ES-I3 (cell line): Measurements from ENCODE around the gene HYAL1.
"Not testable (repeated sequence)": the region's sequence is repeated elsewhere in the genome, so short reads cannot be mapped to it uniquely, and the experiment has no call there.

ENCODE experiments used
- H3K36me3 ChIP-seq: 2 replicates; pipeline ENCODE4 v1.6.1; 2013; ENCODE audit warnings: mild to moderate bottlenecking, low read length, control low read depth, moderate library complexity; ENCODE audit not compliant: insufficient read depth
- H3K4me1 ChIP-seq: 2 replicates; pipeline ENCODE4 v1.6.1; 2013; ENCODE audit warnings: mild to moderate bottlenecking, control low read depth, low read length; ENCODE audit not compliant: insufficient read depth
- H3K9ac ChIP-seq: 2 replicates; pipeline ENCODE4 v1.6.1; 2013; ENCODE audit warnings: low read depth, mild to moderate bottlenecking, low read length, moderate library complexity
- H3K9me3 ChIP-seq: 2 replicates; pipeline ENCODE4 v1.6.1; 2013; ENCODE audit warnings: mild to moderate bottlenecking, low read length, moderate library complexity; ENCODE audit not compliant: control insufficient read depth, insufficient read depth

HYAL1 gene

DNA sequence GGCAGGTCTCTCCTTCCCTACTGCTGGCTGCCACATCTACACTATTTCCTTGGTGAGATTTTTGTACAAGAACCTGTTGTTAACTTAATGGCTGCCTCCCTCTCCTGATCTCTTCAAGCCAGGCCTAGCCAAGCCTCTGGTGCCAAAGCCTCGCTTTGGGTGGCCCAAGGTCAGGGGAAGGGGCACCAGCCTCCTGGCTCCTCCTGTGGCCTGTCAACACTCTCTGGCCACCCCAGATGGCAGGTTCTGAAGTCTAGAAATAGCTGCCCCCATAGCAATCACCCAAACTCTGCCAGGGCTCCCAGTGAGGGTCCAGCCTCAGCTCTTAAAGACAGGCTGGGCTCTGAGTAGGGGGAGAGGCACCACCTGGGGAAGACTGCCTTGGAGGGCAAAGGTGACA is 16.1 kb downstream of the HYAL1 start:
- H3K4me1 ChIP-seq: peaks cover 4% of the 10 kb centered on the region; the same call in 1 of the 2 replicates
- H3K36me3 ChIP-seq: peaks cover 12% of the 10 kb centered on the region; the same call in 1 of the 2 replicates
- H3K9me3 ChIP-seq: no peaks in the 10 kb centered on the region
- H3K9ac ChIP-seq: no peak overlapping the region

DNA sequence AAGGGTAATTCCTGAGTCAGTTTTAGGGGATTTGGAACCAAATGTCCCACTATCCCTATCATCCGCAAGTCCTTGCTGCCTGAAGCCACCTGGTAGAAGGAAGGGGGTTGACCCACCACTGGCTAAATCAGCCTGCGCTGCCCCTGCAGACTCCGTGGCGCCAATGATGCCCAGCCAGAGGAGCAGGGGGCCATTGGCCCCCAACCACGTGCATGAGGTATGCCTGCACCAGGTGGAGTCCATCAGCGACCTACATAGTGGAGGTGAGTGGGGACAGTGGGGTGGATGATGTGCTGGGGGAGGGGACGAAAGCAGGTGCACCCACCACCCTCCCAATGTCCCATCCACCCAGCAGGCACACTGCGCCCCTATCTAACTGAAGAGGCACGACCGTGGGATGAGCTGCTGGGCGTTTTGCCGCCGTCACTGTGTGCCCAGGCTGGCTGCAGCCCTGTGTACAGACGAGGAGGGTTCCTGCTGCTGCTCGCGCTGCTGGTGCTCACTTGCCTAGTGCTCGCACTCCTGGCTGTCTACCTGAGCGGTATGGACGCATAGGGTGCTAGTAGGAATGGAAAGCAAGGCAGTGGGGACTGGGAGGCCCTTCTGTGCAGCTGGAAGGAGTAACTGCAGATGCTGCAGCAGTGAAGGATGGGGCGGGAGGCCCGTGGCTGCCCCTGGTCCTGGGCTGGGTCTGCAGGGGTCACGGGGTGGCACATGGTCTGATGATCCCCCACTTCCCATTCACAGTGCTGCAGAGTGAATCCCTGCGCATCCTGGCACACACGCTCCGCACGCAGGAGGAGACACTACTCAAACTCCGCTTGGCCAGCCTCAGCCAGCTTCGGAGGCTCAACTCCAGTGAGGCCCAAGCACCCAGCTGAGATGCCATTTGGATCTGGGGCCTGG is 16.8 kb downstream of the HYAL1 start:
- no peaks in the 10 kb centered on the region for H3K9me3 ChIP-seq
- peaks cover 4% of the 10 kb centered on the region; the same call in 1 of the 2 replicates for H3K4me1 ChIP-seq
- no peak overlapping the region for H3K9ac ChIP-seq
- peaks cover 12% of the 10 kb centered on the region; the same call in 1 of the 2 replicates for H3K36me3 ChIP-seq

- H3K36me3 ChIP-seq, H3K4me1 ChIP-seq, H3K9me3 ChIP-seq, H3K9ac ChIP-seq: not testable (repeated sequence)
These were observed 19.3 kb downstream of the HYAL1 start for GRCh38 chr3:50284121-50284520.

GRCh38 chr3:50279255-50280016 is 23.9 kb downstream of the HYAL1 start:
- no peak overlapping the region for H3K9ac ChIP-seq
- no peaks in the 10 kb centered on the region for H3K36me3 ChIP-seq

DNA sequence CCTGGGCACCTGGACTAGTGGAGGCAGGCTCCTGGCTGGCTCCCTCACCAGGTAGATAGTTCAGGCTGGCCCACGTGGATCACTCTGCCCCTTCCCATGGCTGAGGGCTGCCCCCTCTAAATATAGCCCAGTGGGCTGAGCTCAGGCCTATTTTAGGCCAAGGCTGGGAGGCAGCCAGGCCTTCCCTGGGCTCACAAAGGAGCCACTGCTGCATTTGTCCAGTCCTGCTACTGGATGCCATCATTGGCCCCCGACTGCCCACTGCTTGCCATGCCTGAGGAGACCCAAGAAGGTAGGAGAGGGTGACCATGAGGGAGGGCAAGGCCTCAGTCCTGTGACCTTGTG is 24.5 kb downstream of the HYAL1 start, which contains the start of gene LSMEM2:
Gene LSMEM2, plus strand, starts transcription at position 208 of the 345 bp plus-strand sequence. Its CDS starts 27 bp downstream, at position 235.
- Histone ChIP-seq H3K4me1 (peaks cover 3% of the 10 kb centered on the region; the same call in 1 of the 2 replicates), H3K9me3 (no peaks in the 10 kb centered on the region)

More at GRCh38 chr3:50279255-50280016, 23.9 kb downstream of the HYAL1 start:
- Histone ChIP-seq H3K9me3 (no peaks in the 10 kb centered on the region), H3K4me1 (peaks cover 2% of the 10 kb centered on the region; the same call in 1 of the 2 replicates)

GRCh38 chr3:50278123-50278879 is 25.1 kb downstream of the HYAL1 start:
- Histone ChIP-seq H3K36me3 (no peaks in the 10 kb centered on the region), H3K4me1 (peaks cover 3% of the 10 kb centered on the region; the same call in 1 of the 2 replicates), H3K9me3 (no peaks in the 10 kb centered on the region), H3K9ac (no peak overlapping the region)

More for the DNA sequence above, 24.5 kb downstream of the HYAL1 start, which contains the start of gene LSMEM2:
- H3K36me3 ChIP-seq: no peaks in the 10 kb centered on the region
- no peak within 1 kb of the TSS for H3K9ac ChIP-seq

DNA sequence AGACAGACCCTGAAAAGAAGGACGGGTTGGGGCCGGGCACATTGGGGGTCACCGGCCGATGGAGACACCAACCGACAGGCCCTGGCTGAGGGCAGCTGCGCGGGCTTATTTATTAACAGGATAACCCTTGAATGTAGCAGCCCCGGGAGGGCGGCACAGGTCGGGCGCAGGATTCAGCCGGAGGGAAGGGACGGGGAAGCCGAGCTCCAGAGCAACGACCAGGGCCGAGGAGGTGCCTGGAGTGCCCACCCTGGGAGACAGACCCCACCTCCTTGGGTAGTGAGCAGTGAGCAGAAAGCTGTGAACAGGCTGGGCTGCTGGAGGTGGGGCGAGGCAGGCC is 26.6 kb downstream of the HYAL1 start:
- Histone ChIP-seq H3K9ac (peak overlapping the region; percentile 16; the same call in 1 of the 2 replicates), H3K9me3 (no peaks in the 10 kb centered on the region), H3K4me1 (peaks cover 4% of the 10 kb centered on the region; the same call in 1 of the 2 replicates), H3K36me3 (no peaks in the 10 kb centered on the region)

- H3K9ac ChIP-seq: peak overlapping the region; percentile 46; the same call in 1 of the 2 replicates
- no peaks in the 10 kb centered on the region for H3K36me3 ChIP-seq
These were observed 27.2 kb downstream of the HYAL1 start for GRCh38 chr3:50275996-50276761.

GRCh38 chr3:50275141-50275995 is 28.0 kb downstream of the HYAL1 start:
- Histone ChIP-seq H3K9me3 (no peaks in the 10 kb centered on the region), H3K36me3 (no peaks in the 10 kb centered on the region), H3K4me1 (peaks cover 9% of the 10 kb centered on the region; the same call in 1 of the 2 replicates), H3K9ac (peak overlapping the region; percentile 46; the same call in 1 of the 2 replicates)

More at GRCh38 chr3:50275996-50276761, 27.2 kb downstream of the HYAL1 start:
- H3K4me1 ChIP-seq: peaks cover 9% of the 10 kb centered on the region; the same call in 1 of the 2 replicates
- no peaks in the 10 kb centered on the region for H3K9me3 ChIP-seq

- Histone ChIP-seq H3K36me3 (no peaks in the 10 kb centered on the region), H3K9me3 (no peaks in the 10 kb centered on the region), H3K4me1 (peaks cover 12% of the 10 kb centered on the region), H3K9ac (0 out of 2 replicates have a peak overlapping the region, but pooled peaks have one; percentile 46)
These were observed 28.8 kb downstream of the HYAL1 start for GRCh38 chr3:50274371-50275104.

- Histone ChIP-seq H3K9me3 (no peaks in the 10 kb centered on the region), H3K9ac (no peak overlapping the region), H3K4me1 (peaks cover 19% of the 10 kb centered on the region), H3K36me3 (no peaks in the 10 kb centered on the region)
These were observed 29.7 kb downstream of the HYAL1 start for GRCh38 chr3:50273689-50274065.
